Inferior parietal cortex (tissue), 1 donor: ENCODE measurements around the gene SIMC1.

Source experiments
- DNase-seq: peaks from one replicate; pipeline ENCODE4 v3.0.0-alpha.2; 2016; ENCODE audit errors: extremely low spot score

Gene SIMC1

GRCh38 chr5:176387384-176387925 lies 149.2 kb downstream of the SIMC1 start:
- no peak for DNase-seq

- no peak for DNase-seq
Measured at GRCh38 chr5:176388003-176388443, 149.8 kb downstream of the SIMC1 start.

GRCh38 chr5:176388444-176389134 lies 150.4 kb downstream of the SIMC1 start, which contains the start of the genes HIGD2A and NOP16:
TSS of gene HIGD2A (plus strand) at chr5:176388751. CDS start at chr5:176388820, 69 bp downstream.
TSS of gene NOP16 (minus strand) at chr5:176388598. CDS start at chr5:176388539, 59 bp downstream.
- peak; percentile 100 for DNase-seq

- DNase-seq, result no peak
Measured at GRCh38 chr5:176389135-176390123, 151.2 kb downstream of the SIMC1 start.

GRCh38 chr5:176391479-176391878 lies 153.3 kb downstream of the SIMC1 start:
- no peak for DNase-seq

GRCh38 chr5:176391999-176392398 lies 153.8 kb downstream of the SIMC1 start:
- no peak for DNase-seq

- no peak for DNase-seq
Measured at GRCh38 chr5:176392526-176392925, 154.3 kb downstream of the SIMC1 start.

- DNase-seq, result no peak
Measured at GRCh38 chr5:176394096-176394495, 155.9 kb downstream of the SIMC1 start.

- DNase-seq, result no peak
Measured at GRCh38 chr5:176394881-176395675, 156.9 kb downstream of the SIMC1 start.
